Stimulated activated naive CD4-positive, alpha-beta T cell treated with Interleukin-2 at 50 U/mL for 16 hours (primary cell): Measurements from ENCODE around the gene DNAJB5.
A peak's percentile ranks its signal among the peaks of the same experiment; 100 is the strongest.
"Not testable (repeated sequence)": the region's sequence is repeated elsewhere in the genome, so short reads cannot be mapped to it uniquely, and the experiment has no call there.

ENCODE experiments used
- DNase-seq: peaks from one replicate; lab custom pipeline; 2025; lab: John Stamatoyannopoulos, UW

Gene DNAJB5

GRCh38 chr9:35000535-35001284, 11.2 kb downstream of the DNAJB5 start:
- no peak for DNase-seq

DNA sequence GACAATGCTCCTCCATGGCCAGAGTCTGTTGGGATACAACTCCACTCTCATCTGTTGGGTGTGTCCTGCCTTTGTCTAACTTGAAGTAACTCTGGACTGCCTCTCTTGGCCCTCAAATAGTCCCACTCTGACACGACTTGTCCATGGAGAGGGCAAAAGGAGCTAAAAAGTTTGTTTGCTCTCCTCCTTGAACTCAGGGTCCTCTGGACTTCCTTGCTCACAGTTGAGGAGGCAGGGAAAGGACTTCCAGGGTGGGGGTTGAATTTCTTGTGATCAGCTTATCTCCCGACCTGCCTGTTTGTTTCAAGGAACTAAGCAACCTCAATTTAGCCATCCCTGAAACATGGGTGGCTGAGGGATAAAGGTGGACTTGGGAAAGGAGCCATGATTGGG, 11.7 kb downstream of the DNAJB5 start:
- DNase-seq: no peak

GRCh38 chr9:35001803-35002502, 12.4 kb downstream of the DNAJB5 start:
- DNase-seq: no peak

GRCh38 chr9:35002623-35003022, 13.1 kb downstream of the DNAJB5 start:
- DNase-seq: no peak

DNA sequence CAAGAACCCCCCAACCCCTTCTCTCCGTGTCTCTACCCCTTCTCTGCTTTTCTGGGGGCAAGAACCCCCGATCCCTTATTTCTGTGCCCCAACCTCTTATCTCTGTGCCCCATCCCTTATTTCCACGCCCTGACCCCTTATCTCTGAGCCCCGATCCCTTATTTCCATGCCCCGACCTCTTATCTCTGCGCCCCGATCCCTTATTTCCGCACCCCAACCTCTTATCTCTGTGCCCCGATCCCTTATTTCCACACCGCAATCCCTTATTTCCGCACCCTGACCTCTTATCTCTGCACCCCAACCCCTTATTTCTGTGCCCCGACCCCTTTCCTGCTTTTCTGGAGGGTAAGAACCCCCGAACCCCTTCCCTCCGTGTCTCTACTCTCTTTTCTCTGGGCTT, 14.8 kb downstream of the DNAJB5 start:
- not testable (repeated sequence) for DNase-seq

DNA sequence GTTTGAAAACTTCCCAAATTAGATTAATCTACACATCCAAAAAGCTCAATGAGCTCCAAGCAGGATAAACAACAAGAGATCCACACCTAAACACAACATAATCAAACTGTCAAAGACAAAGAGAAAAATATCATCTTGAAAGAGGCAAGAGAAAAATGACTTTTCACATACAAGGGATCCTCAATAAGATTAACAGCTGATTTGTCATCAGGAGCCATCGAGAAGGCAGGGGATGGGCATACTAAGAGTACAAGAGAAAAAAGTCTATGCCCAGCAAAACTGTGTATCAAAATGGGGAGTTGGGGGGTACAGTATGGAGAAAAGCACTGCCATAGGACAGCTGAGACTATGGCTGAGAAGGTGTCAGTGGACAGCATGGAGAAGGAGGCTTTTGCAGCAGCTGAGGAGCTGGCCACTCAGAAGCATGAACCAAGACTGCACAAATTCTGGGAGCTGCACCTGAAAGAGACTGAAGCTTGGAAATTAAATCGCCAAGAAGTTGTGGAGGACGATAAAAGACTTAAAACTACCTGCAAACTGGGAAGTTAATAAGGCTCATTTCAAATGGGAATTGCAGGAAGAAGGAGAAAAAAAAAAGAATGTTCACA, 20.9 kb downstream of the DNAJB5 start:
- DNase-seq: no peak

GRCh38 chr9:35014517-35014916, 25.0 kb downstream of the DNAJB5 start:
- DNase-seq: no peak

- not testable (repeated sequence) for DNase-seq
Measured at GRCh38 chr9:35023443-35023842, 33.9 kb downstream of the DNAJB5 start.

- no peak for DNase-seq
Measured at GRCh38 chr9:35026671-35027070, 37.1 kb downstream of the DNAJB5 start.

- no peak for DNase-seq
Measured at GRCh38 chr9:35027374-35027773, 37.8 kb downstream of the DNAJB5 start.

GRCh38 chr9:35027860-35028259, 38.3 kb downstream of the DNAJB5 start:
- DNase-seq: no peak

DNA sequence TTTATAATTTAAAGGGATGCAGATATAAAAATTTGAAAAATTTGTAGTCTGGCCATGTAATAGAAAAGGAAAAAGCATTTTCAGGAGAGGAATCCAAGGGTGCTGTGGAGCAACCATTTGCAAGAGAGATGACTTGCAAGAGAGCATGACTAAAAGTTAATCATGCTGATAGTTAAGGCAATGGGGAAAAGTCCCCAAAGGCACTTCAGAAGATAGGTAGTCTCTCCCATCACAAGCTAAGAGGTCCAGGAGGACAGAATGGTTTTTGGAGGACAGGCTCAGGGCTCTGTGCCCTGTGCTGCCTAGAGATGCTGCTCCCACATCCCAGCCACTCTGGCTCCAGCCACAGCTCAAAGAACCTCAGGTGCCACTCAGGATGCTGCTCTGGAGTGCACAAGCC, 38.8 kb downstream of the DNAJB5 start:
- no peak for DNase-seq

- no peak for DNase-seq
Measured at GRCh38 chr9:35029241-35029640, 39.7 kb downstream of the DNAJB5 start.

- DNase-seq: no peak
Measured at GRCh38 chr9:35029852-35030251, 40.3 kb downstream of the DNAJB5 start.

- DNase-seq: no peak
Measured at GRCh38 chr9:35033101-35033500, 43.6 kb downstream of the DNAJB5 start.

DNA sequence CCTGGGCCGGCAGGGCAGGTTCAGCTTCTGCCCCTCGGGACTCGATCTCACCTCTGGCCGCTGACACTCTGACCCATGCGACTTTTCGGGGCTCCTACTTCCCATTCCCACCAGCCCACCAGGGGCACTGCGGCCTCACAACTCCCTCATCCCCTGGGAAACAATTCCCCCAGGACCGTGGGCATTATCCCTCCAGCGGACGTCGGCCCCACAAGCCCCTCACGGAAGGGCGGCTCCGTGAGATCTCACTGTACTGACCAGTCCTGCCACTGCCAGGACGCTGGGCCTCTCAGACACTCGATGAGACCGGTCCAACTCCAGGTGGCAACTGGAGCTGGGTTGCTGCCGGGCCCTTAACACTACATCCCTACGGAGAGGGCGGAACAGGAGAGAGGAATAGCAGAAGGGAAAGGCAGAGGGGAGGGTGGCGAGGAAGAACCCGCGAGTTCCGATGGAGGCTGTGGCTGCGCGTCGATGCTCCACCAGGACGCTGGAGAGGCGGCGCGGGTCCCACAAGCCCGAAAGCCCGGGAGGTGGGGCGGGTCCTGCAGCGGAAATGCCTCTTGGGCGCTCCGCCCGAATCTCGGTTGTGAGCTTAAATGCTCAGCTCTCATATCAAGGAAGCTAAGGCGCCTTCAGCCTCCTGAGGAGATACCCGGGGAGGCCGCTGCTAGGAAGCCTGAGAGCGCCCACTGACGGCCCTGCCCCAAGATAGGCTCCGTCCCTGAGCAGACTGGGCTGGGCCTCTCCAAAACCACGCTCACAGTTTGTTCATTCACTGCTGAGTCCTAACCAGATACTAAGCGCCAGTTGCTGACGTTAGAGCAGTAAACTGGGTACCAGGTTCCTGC, 46.5 kb downstream of the DNAJB5 start:
- DNase-seq: peak; percentile 15

DNA sequence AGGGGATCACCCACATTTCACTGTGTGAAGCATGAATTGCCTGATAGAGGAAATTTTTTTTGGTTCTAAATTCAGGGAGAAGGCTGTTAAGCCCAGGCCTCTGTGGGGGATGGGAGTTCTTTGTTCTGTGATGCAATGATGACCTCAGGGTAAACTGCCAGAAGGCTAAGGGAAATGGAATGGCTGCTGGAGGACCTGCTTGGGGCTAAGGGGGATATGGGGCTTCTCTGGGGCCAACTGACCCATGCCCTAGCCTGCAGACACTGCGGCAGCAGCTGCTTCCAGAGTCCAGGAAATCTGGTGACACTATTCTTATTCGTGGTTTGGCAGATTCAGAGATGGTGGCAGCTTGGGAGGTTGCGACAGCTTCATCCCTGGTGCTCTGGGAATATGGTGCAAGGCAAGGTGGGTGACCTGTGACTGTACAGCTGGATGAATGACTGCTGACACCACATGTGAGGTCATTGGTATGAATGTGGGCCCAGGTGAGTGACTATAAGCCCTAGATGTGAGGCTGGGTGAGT, 52.6 kb downstream of the DNAJB5 start:
- DNase-seq: no peak

GRCh38 chr9:35042891-35043545, 53.5 kb downstream of the DNAJB5 start:
- no peak for DNase-seq

GRCh38 chr9:35044071-35044470, 54.5 kb downstream of the DNAJB5 start:
- DNase-seq: no peak
